Astrocyte (in vitro differentiated cells and primary cell): ENCODE measurements around the gene TTYH2. TPM values are rescaled to one million over a fixed set of nuclear protein-coding genes. Genes with fewer than 3 reads are reported as not detected.
A peak's percentile ranks its signal among the peaks of the same experiment; 100 is the strongest.

Experiments used
- DNase-seq: peaks from one replicate; pipeline ENCODE4 v3.0.0-alpha.2; 2010; ENCODE audit warnings: low read depth
- FAIRE-seq: peaks from 2 replicates; lab custom pipeline; 2011; peaks lifted over from hg19 to GRCh38; lab: Jason Lieb, UNC
- H2AFZ ChIP-seq: 2 replicates; pipeline ENCODE4 v1.6.0; 2012; ENCODE audit warnings: low read depth, low read length, inconsistent platforms
- H3K27ac ChIP-seq: 2 replicates; pipeline ENCODE4 v1.5.1; 2011; ENCODE audit warnings: low read depth, low read length, inconsistent platforms
- H3K27me3 ChIP-seq: 2 replicates; pipeline ENCODE4 v1.6.0; 2011; ENCODE audit warnings: low read length, inconsistent platforms; ENCODE audit not compliant: insufficient read depth
- H3K36me3 ChIP-seq: 2 replicates; pipeline ENCODE4 v1.5.1; 2011; ENCODE audit warnings: low read length, inconsistent platforms; ENCODE audit not compliant: insufficient read depth
- H3K4me1 ChIP-seq: 2 replicates; pipeline ENCODE4 v1.5.1; 2011; ENCODE audit warnings: low read length, inconsistent platforms; ENCODE audit not compliant: insufficient read depth
- H3K4me2 ChIP-seq: 2 replicates; pipeline ENCODE4 v1.6.0; 2012; ENCODE audit warnings: low read length, inconsistent platforms
- H3K4me3 ChIP-seq: 2 replicates; pipeline ENCODE4 v1.5.1; 2011; ENCODE audit warnings: low read depth, mild to moderate bottlenecking, low read length, inconsistent platforms; ENCODE audit not compliant: insufficient read depth
- H3K79me2 ChIP-seq: 2 replicates; pipeline ENCODE4 v1.6.0; 2012; ENCODE audit warnings: mild to moderate bottlenecking, low read length, inconsistent platforms; ENCODE audit not compliant: insufficient read depth
- H3K9ac ChIP-seq: 2 replicates; pipeline ENCODE4 v1.6.0; 2012; ENCODE audit warnings: mild to moderate bottlenecking, low read length, inconsistent platforms
- H3K9me3 ChIP-seq: 2 replicates; pipeline ENCODE4 v1.5.1; 2012; ENCODE audit warnings: low read depth, mild to moderate bottlenecking, low read length, inconsistent platforms; ENCODE audit not compliant: insufficient read depth
- H4K20me1 ChIP-seq: 2 replicates; pipeline ENCODE4 v1.6.0; 2012; ENCODE audit warnings: low read length, inconsistent platforms; ENCODE audit not compliant: insufficient read depth
- H3K27ac Mint-ChIP-seq: one replicate; pipeline ENCODE4 v1.8.0; 2021; ENCODE audit warnings: mild to moderate bottlenecking, mixed read lengths; ENCODE audit not compliant: unreplicated experiment
- H3K27me3 Mint-ChIP-seq: one replicate; pipeline ENCODE4 v1.8.0; 2021; ENCODE audit warnings: low read depth, mixed read lengths; ENCODE audit not compliant: unreplicated experiment
- H3K36me3 Mint-ChIP-seq: one replicate; pipeline ENCODE4 v1.8.0; 2021; ENCODE audit warnings: low read depth, mixed read lengths; ENCODE audit not compliant: unreplicated experiment
- H3K4me1 Mint-ChIP-seq: one replicate; pipeline ENCODE4 v1.8.0; 2021; ENCODE audit warnings: low read depth, mixed read lengths; ENCODE audit not compliant: unreplicated experiment
- H3K4me3 Mint-ChIP-seq: one replicate; pipeline ENCODE4 v1.8.0; 2021; ENCODE audit warnings: mild to moderate bottlenecking, moderate library complexity, mixed read lengths; ENCODE audit not compliant: unreplicated experiment
- H3K9me3 Mint-ChIP-seq: one replicate; pipeline ENCODE4 v1.8.0; 2021; ENCODE audit warnings: mild to moderate bottlenecking, mixed read lengths; ENCODE audit not compliant: unreplicated experiment
- CTCF ChIP-seq: IDR thresholded peaks from 2 replicates; pipeline ENCODE4 v1.5.1; 2011; ENCODE audit warnings: low read depth, mild to moderate bottlenecking, inconsistent platforms, low read length, moderate library complexity; ENCODE audit not compliant: insufficient read depth
- EZH2 ChIP-seq: IDR thresholded peaks from 2 replicates; pipeline ENCODE4 v1.6.1; 2012; ENCODE audit warnings: mild to moderate bottlenecking, low read length, inconsistent platforms; ENCODE audit not compliant: insufficient read depth
- total RNA-seq: library from RNA; stranded (reverse); gene quantifications from 2 replicates; pipeline ENCODE4 v1.2.1, GENCODE V29; 2021

The TTYH2 gene
- total RNA-seq, 1 donor from 2014 or later: 8.0 TPM

DNA sequence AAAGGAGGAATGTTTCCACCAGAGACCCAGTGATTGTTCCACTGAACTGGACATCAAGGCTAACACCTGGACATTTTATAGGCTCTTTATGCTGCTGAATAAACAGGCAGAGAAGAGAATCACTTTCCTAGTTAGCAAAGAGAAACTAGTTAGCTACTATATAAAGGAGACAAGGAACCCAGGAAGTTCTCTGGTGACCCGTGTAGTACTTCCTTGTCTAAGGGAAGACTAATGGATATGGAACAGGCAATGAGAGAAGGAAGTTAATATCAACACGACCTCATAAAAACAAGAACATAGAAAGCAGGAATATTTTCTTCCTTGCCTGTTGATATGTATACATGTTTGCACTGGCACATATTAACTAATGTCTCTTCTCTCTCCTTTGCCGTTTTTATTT, 40.7 kb upstream of the TTYH2 start:
- TF ChIP-seq EZH2: no peak
- no peak for TF ChIP-seq CTCF
- Mint-ChIP-seq H3K9me3 (no peaks in the 10 kb centered on the region), H3K27me3 (peaks cover 37% of the 10 kb centered on the region), H3K4me1 (peaks cover 8% of the 10 kb centered on the region), H3K36me3 (no peaks in the 10 kb centered on the region), H3K4me3 (no peak overlapping the region), H3K27ac (no peak overlapping the region)
- no peak overlapping the region for H2AFZ ChIP-seq
- peaks cover 7% of the 10 kb centered on the region for H3K27me3 ChIP-seq
- H3K9me3 ChIP-seq: peaks cover 3% of the 10 kb centered on the region
- no peaks in the 10 kb centered on the region for H3K79me2 ChIP-seq
- H3K4me1 ChIP-seq: peaks cover 4% of the 10 kb centered on the region
- no peak for DNase-seq
- no peak for FAIRE-seq
- no peak overlapping the region for H3K9ac ChIP-seq
- H3K4me2 ChIP-seq: no peak overlapping the region
- H3K4me3 ChIP-seq: no peak overlapping the region
- H3K27ac ChIP-seq: no peak overlapping the region
- H3K36me3 ChIP-seq: no peaks in the 10 kb centered on the region
- H4K20me1 ChIP-seq: no peaks in the 10 kb centered on the region

GRCh38 chr17:74176546-74177001, 36.8 kb upstream of the TTYH2 start:
- no peak for FAIRE-seq
- Mint-ChIP-seq H3K27me3 (peaks cover 40% of the 10 kb centered on the region), H3K27ac (peak overlapping the region; percentile 84)

More at GRCh38 chr17:74176546-74177001, 36.8 kb upstream of the TTYH2 start:
- Histone ChIP-seq H3K36me3 (no peaks in the 10 kb centered on the region), H3K27ac (no peak overlapping the region), H3K4me3 (no peak overlapping the region), H3K79me2 (no peaks in the 10 kb centered on the region), H2AFZ (no peak overlapping the region), H3K27me3 (peaks cover 7% of the 10 kb centered on the region), H3K4me1 (peaks cover 4% of the 10 kb centered on the region), H3K4me2 (no peak overlapping the region), H3K9me3 (no peaks in the 10 kb centered on the region), H4K20me1 (no peaks in the 10 kb centered on the region), H3K9ac (no peak overlapping the region)
- Mint-ChIP-seq H3K4me3 (no peak overlapping the region), H3K36me3 (no peaks in the 10 kb centered on the region), H3K4me1 (peaks cover 8% of the 10 kb centered on the region), H3K9me3 (no peaks in the 10 kb centered on the region)
- TF ChIP-seq EZH2 (no peak), CTCF (peak; percentile 88)
- peak; percentile 27 for DNase-seq
